MG63 (cell line): ENCODE results near the gene HID1. TPM values are rescaled to one million over a fixed set of nuclear protein-coding genes. Genes with fewer than 3 reads are reported as not detected.
"Not testable (repeated sequence)": the region's sequence is repeated elsewhere in the genome, so short reads cannot be mapped to it uniquely, and the experiment has no call there.

Source experiments
- DNase-seq: peaks from one replicate; pipeline ENCODE4 v3.0.0-alpha.2; 2020
- H3K27me3 ChIP-seq: fragments of 250-450 bp; sonication (Bioruptor Pico); 2 replicates; pipeline ENCODE4 v1.5.1; 2020; ENCODE audit warnings: mild to moderate bottlenecking, moderate library complexity
- H3K36me3 ChIP-seq: fragments of 250-450 bp; sonication (Bioruptor Pico); 2 replicates; pipeline ENCODE4 v1.5.1; 2020; ENCODE audit warnings: mild to moderate bottlenecking, moderate library complexity
- H3K4me3 ChIP-seq: fragments of 250-450 bp; sonication (Bioruptor Pico); 2 replicates; pipeline ENCODE4 v1.5.1; 2020; ENCODE audit warnings: mild to moderate bottlenecking, moderate library complexity
- H3K9me3 ChIP-seq: fragments of 250-450 bp; sonication (Bioruptor Pico); 2 replicates; pipeline ENCODE4 v1.5.1; 2020; ENCODE audit warnings: mild to moderate bottlenecking, moderate library complexity
- total RNA-seq: library from RNA; depleted of rRNA; stranded (reverse); fragments of >200 nt; shearing (Covaris generic); gene quantifications from 2 replicates; pipeline ENCODE4 v1.2.3, GENCODE V29; 2014; ENCODE audit warnings: low replicate concordance; rRNA removed

Gene HID1, protein sequence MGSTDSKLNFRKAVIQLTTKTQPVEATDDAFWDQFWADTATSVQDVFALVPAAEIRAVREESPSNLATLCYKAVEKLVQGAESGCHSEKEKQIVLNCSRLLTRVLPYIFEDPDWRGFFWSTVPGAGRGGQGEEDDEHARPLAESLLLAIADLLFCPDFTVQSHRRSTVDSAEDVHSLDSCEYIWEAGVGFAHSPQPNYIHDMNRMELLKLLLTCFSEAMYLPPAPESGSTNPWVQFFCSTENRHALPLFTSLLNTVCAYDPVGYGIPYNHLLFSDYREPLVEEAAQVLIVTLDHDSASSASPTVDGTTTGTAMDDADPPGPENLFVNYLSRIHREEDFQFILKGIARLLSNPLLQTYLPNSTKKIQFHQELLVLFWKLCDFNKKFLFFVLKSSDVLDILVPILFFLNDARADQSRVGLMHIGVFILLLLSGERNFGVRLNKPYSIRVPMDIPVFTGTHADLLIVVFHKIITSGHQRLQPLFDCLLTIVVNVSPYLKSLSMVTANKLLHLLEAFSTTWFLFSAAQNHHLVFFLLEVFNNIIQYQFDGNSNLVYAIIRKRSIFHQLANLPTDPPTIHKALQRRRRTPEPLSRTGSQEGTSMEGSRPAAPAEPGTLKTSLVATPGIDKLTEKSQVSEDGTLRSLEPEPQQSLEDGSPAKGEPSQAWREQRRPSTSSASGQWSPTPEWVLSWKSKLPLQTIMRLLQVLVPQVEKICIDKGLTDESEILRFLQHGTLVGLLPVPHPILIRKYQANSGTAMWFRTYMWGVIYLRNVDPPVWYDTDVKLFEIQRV
- not detected in 2 replicates for total RNA-seq

DNA sequence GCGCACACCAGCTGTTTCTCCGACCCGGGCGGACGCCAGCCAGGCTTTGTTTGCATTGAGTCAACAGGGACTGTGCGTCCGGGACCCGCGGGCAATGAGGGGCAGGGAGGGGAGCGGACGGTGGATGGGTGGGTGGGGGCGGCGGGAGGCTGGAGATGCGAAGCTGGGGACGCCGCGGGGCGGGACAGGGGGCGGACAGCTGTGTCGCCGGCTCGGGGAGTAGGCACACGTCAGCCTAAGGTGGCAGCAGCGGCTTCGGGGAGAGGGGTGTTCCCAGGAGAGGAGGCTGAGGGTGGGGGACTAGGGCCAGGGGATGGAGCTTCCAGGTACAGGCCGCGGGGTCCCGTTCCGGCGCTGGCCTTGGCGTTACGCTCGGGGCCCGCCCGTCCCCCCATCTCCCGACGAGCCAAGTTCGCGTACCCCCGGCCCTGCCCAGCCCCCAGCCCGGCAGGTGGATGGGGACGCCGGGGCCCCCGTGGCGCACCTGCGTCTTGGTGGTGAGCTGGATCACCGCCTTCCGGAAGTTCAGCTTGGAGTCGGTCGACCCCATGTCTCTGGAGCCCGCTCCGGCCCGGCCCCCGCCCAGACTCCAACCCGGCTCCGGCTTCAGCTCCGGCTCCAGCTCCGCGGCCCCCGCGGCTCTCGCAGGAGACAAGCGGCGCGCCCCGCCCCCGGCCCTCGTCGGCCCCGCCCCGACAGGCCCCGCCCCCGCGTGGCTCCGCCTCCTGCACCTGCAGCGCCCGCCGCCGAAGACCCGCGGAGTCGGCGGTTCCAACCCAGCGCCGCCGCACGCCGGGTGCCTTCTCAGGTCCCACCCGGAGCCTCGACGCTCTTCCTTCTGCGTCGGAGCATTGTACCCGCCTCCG, at the start of gene HID1:
Gene HID1, minus strand, starts transcription at position 653 of the 866 bp plus-strand sequence. Its CDS starts 103 bp downstream, at position 550.
- Histone ChIP-seq H3K9me3 (no peaks in the 10 kb centered on the region), H3K4me3 (peak within 1 kb of the TSS; percentile 23; the same call in 1 of the 2 replicates), H3K36me3 (no peaks in the 10 kb centered on the region), H3K27me3 (peaks cover 19% of the 10 kb centered on the region)
- DNase-seq, result no peak

DNA sequence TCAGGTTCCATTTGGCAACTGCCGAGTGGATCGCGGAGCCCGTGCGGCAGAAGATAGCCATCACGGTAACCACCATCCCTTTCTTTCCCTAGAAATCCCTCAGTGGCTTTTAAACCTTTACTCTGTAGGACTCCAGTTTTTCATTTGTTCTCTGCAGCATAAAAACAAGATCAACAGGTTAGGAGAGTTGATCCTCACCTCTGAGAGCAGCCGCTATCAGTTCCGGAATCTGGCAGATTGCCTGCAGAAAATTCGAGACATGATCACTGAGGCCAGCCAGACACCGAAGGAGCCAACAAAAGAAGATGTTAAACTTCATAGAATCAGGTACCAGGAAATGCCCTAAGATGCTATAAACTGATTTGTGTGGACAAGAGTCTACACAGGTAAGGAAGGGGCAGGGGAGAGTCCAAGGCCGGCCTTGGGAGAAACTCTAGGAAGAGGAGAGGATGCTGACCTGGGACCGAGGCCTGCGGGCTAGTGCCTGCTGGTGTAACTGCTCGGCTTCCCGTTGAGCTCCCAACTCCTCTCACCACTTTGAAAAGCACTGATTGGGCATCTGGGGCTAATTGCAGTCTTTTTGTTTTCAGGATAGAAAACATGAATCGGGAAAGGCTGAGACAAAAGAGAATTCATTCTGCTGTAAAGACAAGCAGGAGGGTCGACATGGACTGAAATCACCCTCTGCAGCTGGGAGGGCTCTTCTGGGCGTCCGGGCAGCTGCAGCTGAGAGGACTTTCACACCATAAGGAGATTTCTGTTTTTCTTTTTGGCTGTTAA, 48.0 kb upstream of the HID1 start:
- Histone ChIP-seq H3K36me3 (peaks cover 54% of the 10 kb centered on the region), H3K4me3 (no peak overlapping the region), H3K27me3 (no peaks in the 10 kb centered on the region), H3K9me3 (0 out of 2 replicates have a peak, but pooled peaks cover 2% of the 10 kb centered on the region)
- DNase-seq, result no peak

DNA sequence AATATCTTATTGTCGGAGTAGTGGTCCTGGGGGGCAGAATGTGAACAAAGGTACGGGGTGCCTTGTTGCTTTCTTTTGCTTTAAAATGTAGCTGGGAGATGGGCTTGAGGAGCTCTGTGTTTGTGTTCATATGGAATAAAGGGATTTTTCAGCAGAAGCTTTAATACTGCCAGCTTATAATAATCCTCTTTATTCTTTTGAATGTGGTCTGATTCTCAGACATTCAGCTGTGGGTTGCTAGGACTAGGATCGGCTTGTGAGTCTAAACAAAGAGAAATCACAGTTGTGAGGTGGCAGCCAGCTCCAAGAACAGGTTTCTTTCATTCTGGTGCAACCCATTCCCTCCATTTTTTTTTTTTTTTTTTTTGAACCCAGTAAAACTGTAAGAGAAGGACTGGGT, 47.2 kb upstream of the HID1 start:
- Histone ChIP-seq H3K36me3 (peaks cover 60% of the 10 kb centered on the region), H3K4me3 (no peak overlapping the region), H3K9me3 (no peaks in the 10 kb centered on the region), H3K27me3 (no peaks in the 10 kb centered on the region)
- no peak for DNase-seq

- no peak overlapping the region for H3K4me3 ChIP-seq
- peaks cover 63% of the 10 kb centered on the region for H3K36me3 ChIP-seq
- no peaks in the 10 kb centered on the region for H3K27me3 ChIP-seq
- no peak for DNase-seq
- no peaks in the 10 kb centered on the region for H3K9me3 ChIP-seq
These were observed 46.6 kb upstream of the HID1 start for GRCh38 chr17:75019146-75019545.

DNA sequence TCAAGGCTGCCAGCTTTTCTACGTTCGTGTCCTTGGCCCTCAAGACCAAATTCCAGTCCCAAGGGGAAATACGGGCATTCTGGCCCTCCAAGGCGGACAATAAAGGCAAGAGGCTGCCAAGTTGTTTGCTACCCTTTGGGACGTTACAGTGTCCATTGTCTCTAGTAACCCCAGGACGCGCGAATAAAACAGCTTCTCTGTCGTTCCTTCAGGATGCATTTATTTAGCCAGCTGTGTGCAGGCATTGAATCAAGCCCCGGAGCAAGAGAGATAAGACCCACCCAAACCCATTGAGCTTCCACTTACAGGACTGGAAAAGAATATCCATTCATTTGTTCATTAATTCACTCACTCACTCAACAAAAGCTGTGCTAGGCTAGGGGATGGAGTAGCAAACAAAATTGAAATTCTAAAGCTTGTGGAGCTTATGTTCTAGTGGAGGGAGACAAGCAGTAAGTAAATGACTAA, 40.6 kb upstream of the HID1 start:
- Histone ChIP-seq H3K4me3 (peak overlapping the region; percentile 89), H3K27me3 (no peaks in the 10 kb centered on the region), H3K9me3 (no peaks in the 10 kb centered on the region), H3K36me3 (peaks cover 25% of the 10 kb centered on the region)
- DNase-seq, result no peak

- H3K9me3 ChIP-seq, result no peaks in the 10 kb centered on the region
- peak within 1 kb of the TSS; percentile 89 for H3K4me3 ChIP-seq
- no peaks in the 10 kb centered on the region for H3K27me3 ChIP-seq
- peaks cover 24% of the 10 kb centered on the region for H3K36me3 ChIP-seq
- peak; percentile 93 for DNase-seq
These were observed 40.0 kb upstream of the HID1 start, which contains the start of gene MRPL58 for GRCh38 chr17:75012346-75013091. TSS of gene MRPL58 (plus strand) at chr17:75012670. CDS start at chr17:75012687, 17 bp downstream.

DNA sequence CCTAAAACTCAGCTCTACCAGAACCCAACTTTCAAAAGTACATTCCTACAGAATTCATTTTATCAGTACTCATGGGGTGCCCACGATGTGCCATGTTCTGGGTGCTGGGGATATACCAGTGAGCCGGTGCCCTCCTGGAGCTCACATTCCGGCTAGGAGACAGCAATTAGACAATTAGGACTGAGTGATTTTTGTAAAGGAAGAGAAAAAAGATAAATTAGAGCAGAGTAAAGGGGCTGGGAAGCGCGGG, 39.5 kb upstream of the HID1 start:
- H3K36me3 ChIP-seq, result peaks cover 19% of the 10 kb centered on the region
- peak overlapping the region; percentile 89 for H3K4me3 ChIP-seq
- H3K27me3 ChIP-seq, result no peaks in the 10 kb centered on the region
- no peaks in the 10 kb centered on the region for H3K9me3 ChIP-seq
- DNase-seq, result no peak

GRCh38 chr17:75011401-75012095, 39.0 kb upstream of the HID1 start:
- H3K9me3 ChIP-seq, result no peaks in the 10 kb centered on the region
- peak overlapping the region; percentile 89 for H3K4me3 ChIP-seq
- H3K36me3 ChIP-seq, result peaks cover 14% of the 10 kb centered on the region
- no peaks in the 10 kb centered on the region for H3K27me3 ChIP-seq
- peak; percentile 68 for DNase-seq

DNA sequence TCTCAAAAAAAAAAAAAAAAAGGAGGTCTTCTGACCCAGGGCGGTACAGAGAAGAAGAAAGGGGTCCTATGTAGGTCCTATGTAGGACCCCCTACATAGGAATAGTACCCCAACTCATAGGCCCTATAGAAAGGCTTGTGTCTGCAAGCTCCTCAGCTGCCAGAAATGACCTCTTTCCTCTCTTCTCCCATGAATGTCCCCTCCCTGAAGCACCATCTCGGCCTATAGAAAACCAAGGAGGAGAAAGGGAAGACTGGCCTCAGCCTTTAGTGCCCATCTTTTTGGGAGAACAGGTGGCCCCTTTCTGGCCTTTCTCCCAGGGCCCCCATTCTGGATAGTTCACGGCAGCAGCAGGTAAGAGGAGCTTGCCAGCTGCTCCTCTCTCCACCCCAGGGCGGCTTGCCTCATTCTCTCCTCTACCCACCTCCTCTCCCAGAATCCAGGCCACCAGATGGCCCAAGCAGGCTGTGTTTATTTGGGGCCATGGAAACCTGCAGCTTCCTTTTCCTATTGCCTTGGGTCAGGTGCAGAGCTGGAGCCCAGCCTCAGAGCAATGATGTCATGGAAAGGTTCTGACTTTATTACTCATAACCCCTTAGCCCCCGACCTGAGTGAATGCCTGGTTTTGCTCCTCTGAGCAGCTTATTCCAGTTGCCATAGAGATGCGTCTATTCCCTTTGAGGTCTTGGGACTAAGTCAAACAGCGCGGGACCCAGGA, 38.3 kb upstream of the HID1 start:
- H3K36me3 ChIP-seq, result peaks cover 12% of the 10 kb centered on the region
- no peak overlapping the region for H3K4me3 ChIP-seq
- peak; percentile 17 for DNase-seq
- H3K27me3 ChIP-seq, result no peaks in the 10 kb centered on the region
- no peaks in the 10 kb centered on the region for H3K9me3 ChIP-seq

DNA sequence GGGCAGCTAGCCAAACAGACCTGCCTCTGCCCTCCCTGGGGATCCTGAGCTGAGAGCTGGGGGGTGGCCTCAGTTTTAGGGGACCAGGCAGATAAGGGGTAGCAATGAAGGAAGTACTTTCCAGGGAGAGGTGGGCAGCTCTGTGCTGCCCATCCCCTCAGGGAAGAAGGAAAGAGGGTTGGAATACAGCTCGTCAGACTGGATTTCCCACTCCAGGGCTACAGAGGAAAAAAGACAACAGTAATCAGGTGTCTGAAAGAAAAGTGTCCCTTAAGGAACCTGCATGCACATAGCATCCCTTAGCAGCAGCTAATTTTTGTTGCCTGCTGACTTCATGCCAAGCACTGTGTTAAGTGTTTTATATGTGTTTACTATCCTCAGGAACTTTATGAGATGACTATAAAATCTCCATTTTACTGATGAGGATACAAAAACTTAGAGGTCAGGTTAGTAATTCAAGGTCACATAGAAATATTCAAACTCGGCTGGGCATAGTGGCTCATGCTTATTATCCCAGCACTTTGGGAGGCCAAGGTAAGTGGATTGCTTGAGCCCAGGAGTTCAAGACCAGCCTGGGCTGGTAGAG, 36.7 kb upstream of the HID1 start:
- H3K36me3 ChIP-seq, result no peaks in the 10 kb centered on the region
- no peak for DNase-seq
- H3K4me3 ChIP-seq, result no peak overlapping the region
- no peaks in the 10 kb centered on the region for H3K9me3 ChIP-seq
- no peaks in the 10 kb centered on the region for H3K27me3 ChIP-seq

DNA sequence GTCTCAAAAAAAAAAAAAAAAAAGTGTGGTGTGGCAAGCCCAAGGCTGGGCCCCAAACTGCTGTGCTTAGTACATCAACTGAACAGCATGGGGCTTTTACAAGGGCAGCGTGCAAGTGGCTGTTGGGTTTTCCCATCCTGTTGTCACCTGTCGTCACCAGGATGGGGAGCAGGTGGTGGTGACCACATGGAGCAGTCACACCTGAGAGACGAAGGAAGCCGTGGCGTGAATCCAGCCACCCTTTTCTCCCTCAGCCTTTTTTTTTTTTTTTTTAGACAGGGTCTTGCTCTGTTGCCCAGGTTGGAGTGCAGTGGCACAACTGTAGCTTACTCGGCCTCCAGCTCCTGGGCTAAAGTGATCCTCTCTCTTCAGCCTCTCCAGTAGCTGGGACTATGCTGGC, 35.8 kb upstream of the HID1 start:
- no peak for DNase-seq
- no peaks in the 10 kb centered on the region for H3K27me3 ChIP-seq

GRCh38 chr17:75006653-75007052, 34.1 kb upstream of the HID1 start:
- Histone ChIP-seq H3K27me3 (no peaks in the 10 kb centered on the region), H3K4me3 (no peak overlapping the region), H3K36me3 (no peaks in the 10 kb centered on the region), H3K9me3 (no peaks in the 10 kb centered on the region)
- no peak for DNase-seq

More for the DNA sequence above, 35.8 kb upstream of the HID1 start:
- no peak overlapping the region for H3K4me3 ChIP-seq
- no peaks in the 10 kb centered on the region for H3K9me3 ChIP-seq
- H3K36me3 ChIP-seq, result no peaks in the 10 kb centered on the region

DNA sequence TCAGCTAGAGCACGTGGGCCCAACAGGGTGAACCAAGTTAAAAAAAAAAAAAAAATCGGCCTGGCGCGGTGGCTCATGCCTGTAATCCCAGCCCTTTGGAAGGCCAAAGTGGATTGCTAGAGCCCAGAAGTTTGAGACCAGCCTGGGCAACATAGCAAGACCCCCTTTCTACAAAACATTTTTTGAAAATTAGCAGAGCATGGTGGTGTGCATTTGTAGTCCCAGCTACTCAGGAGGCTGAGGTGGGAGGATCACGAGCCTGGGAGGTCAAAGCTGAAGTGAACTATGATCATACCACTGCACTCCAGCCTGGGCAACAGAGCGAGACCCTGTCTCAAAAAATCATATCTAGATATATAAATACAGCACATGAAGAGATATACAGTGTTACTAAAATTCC, 33.5 kb upstream of the HID1 start:
- not testable (repeated sequence) for H3K27me3 ChIP-seq, DNase-seq, H3K9me3 ChIP-seq, H3K4me3 ChIP-seq, H3K36me3 ChIP-seq

DNA sequence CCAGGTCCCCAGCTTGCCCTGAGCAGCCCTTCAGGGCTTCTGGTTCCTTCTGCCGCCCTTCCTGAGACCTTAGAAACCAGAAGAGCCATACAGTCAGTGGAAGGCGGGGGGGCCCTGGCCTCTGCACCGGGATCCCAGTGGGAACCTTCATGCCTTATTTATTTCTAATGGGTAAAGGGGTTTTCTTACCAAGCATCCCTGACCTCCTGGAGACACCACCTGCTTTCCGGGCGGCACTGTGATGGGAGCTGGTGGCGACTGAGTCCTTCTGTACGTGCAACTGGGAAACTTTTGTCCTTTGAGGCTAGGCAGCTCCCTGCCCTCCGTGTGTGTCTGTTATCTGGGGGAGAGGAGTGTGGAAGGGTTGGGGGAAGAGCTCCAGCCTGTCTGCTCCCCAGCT, 32.7 kb upstream of the HID1 start:
- H3K9me3 ChIP-seq, result no peaks in the 10 kb centered on the region
- no peaks in the 10 kb centered on the region for H3K36me3 ChIP-seq
- DNase-seq, result no peak

More for the DNA sequence above, 32.7 kb upstream of the HID1 start:
- H3K27me3 ChIP-seq, result no peaks in the 10 kb centered on the region
- no peak overlapping the region for H3K4me3 ChIP-seq
